SK-N-SH (cell line): ENCODE data around the gene EXOC1. TPM values are rescaled to one million over a fixed set of nuclear protein-coding genes. Genes with fewer than 3 reads are reported as not detected.

ENCODE experiments used
- CTCF ChIA-PET: fragments of 300-600, 350-600 bp; formaldehyde crosslinking; extraction: SDS; loops from one replicate; lab custom pipeline; 2021; lab: Yijun Ruan, JAX
- POLR2A ChIA-PET: fragments of 350-600 bp; sonication (Branson Sonifier 250); formaldehyde crosslinking; extraction: SDS; loops from one replicate; lab custom pipeline; 2020; ENCODE audit warnings: antibody characterized with exemption, inconsistent platforms; lab: Yijun Ruan, JAX
- DNase-seq: peaks from one replicate; pipeline ENCODE4 v3.0.0; 2012
- H2AFZ ChIP-seq: fragments of 200-600 bp; sonication (generic); 2 replicates; pipeline ENCODE4 v1.8.1; 2016; ENCODE audit warnings: antibody characterized with exemption, mild to moderate bottlenecking, low read depth
- H3F3A ChIP-seq: fragments of 200-600 bp; sonication (generic); replicated peaks from 2 replicates; pipeline ENCODE3; 2016; ENCODE audit warnings: antibody characterized with exemption, mild to moderate bottlenecking; ENCODE audit not compliant: insufficient read depth
- H3K27ac ChIP-seq, 2 experiments: fragments of 200-500 bp in 1 of 2; fragments of 200-600 bp in 1 of 2; sonication (Bioruptor generic) in 1 of 2; sonication (generic), shearing (Covaris generic) in 1 of 2; 2 replicates each; pipeline versions ENCODE4 v1.5.1 to v1.6.1; 2014 to 2016; ENCODE audit warnings: low read depth in 2 of 2, inconsistent platforms in 1 of 2, low read length in 1 of 2, mild to moderate bottlenecking in 1 of 2, mixed read lengths in 1 of 2
- H3K27me3 ChIP-seq: fragments of 200-600 bp; sonication (generic), shearing (Covaris generic); 2 replicates; pipeline ENCODE4 v1.6.1; 2016; ENCODE audit warnings: mixed run types; ENCODE audit not compliant: insufficient read depth
- H3K36me3 ChIP-seq, 2 experiments: fragments of 200-500 bp in 1 of 2; fragments of 200-600 bp in 1 of 2; sonication (Bioruptor generic) in 1 of 2; sonication (generic) in 1 of 2; replicated peaks in 1 of 2; 2 replicates each; pipeline versions ENCODE3 to v1.5.1; 2014 to 2016; ENCODE audit warnings: low read length in 1 of 2, mild to moderate bottlenecking in 1 of 2; ENCODE audit not compliant: insufficient read depth in 2 of 2, control insufficient read depth in 1 of 2
- H3K4me1 ChIP-seq, 2 experiments: fragments of 200-500 bp in 1 of 2; fragments of 200-600 bp in 1 of 2; sonication (Bioruptor generic) in 1 of 2; sonication (generic), shearing (Covaris generic) in 1 of 2; 2 replicates each; pipeline versions ENCODE4 v1.5.1 to v1.6.1; 2014 to 2016; ENCODE audit warnings: low read depth in 1 of 2, low read length in 1 of 2, mixed run types in 1 of 2; ENCODE audit not compliant: insufficient read depth in 2 of 2, control insufficient read depth in 1 of 2
- H3K4me2 ChIP-seq: fragments of 200-600 bp; sonication (generic), shearing (Covaris generic); 2 replicates; pipeline ENCODE4 v1.6.1; 2017; ENCODE audit warnings: mixed run types
- H3K4me3 ChIP-seq, 2 experiments: fragments of 200-500 bp in 1 of 2; fragments of 200-600 bp in 1 of 2; sonication (Bioruptor generic) in 1 of 2; sonication (generic), shearing (Covaris generic) in 1 of 2; 2 replicates each; pipeline versions ENCODE4 v1.5.1 to v1.8.1; 2014 to 2016; ENCODE audit warnings: low read depth in 2 of 2, inconsistent platforms in 1 of 2, low read length in 1 of 2, mild to moderate bottlenecking in 1 of 2, mixed read lengths in 1 of 2, moderate library complexity in 1 of 2
- H3K79me2 ChIP-seq: fragments of 200-600 bp; sonication (generic); 2 replicates; pipeline ENCODE4 v1.8.1; 2017; ENCODE audit warnings: mild to moderate bottlenecking; ENCODE audit not compliant: insufficient read depth
- H3K9ac ChIP-seq: fragments of 200-600 bp; sonication (generic); 2 replicates; pipeline ENCODE4 v1.6.1; 2017; ENCODE audit warnings: mixed run types
- H3K9me2 ChIP-seq: fragments of 200-600 bp; sonication (generic); 2 replicates; pipeline ENCODE4 v1.6.1; 2017; ENCODE audit warnings: mixed run types
- H3K9me3 ChIP-seq: fragments of 200-600 bp; sonication (generic); 2 replicates; pipeline ENCODE4 v1.6.1; 2017; ENCODE audit warnings: mixed run types, mild to moderate bottlenecking, moderate library complexity
- H4K20me1 ChIP-seq: fragments of 200-600 bp; sonication (generic); 2 replicates; pipeline ENCODE4 v1.6.1; 2017; ENCODE audit warnings: mild to moderate bottlenecking, mixed run types; ENCODE audit not compliant: insufficient read depth
- CHD2 ChIP-seq: fragments of 150-350 bp; IDR thresholded peaks from 2 replicates; pipeline ENCODE4 v1.6.1; 2018; ENCODE audit warnings: low read length; ENCODE audit not compliant: partially characterized antibody
- EP300 ChIP-seq, 2 experiments: IDR thresholded peaks; 2 replicates each; pipeline versions ENCODE4 v1.4.0 to v1.6.1; 2012; ENCODE audit warnings: borderline replicate concordance in 1 of 2, low read depth in 1 of 2, low read length in 1 of 2
- FOXM1 ChIP-seq: IDR thresholded peaks from 2 replicates; pipeline ENCODE4 v1.4.0; 2012; ENCODE audit warnings: low read depth, mild to moderate bottlenecking
- GATA2 ChIP-seq: sonication (generic); formaldehyde crosslinking; IDR thresholded peaks from 2 replicates; pipeline ENCODE4 v1.5.0; 2020; ENCODE audit warnings: mild to moderate bottlenecking, missing genetic modification reagents
- IRF3 ChIP-seq: fragments of 150-350 bp; IDR thresholded peaks from 2 replicates; pipeline ENCODE4 v1.6.1; 2016; ENCODE audit warnings: mild to moderate bottlenecking, low read depth, low read length
- JUND ChIP-seq: IDR thresholded peaks from 2 replicates; pipeline ENCODE4 v1.4.0; 2012
- MAX ChIP-seq: IDR thresholded peaks from 2 replicates; pipeline ENCODE4 v1.4.0; 2012; ENCODE audit warnings: low read depth
- MXI1 ChIP-seq: IDR thresholded peaks from 2 replicates; pipeline ENCODE4 v1.6.1; 2012; ENCODE audit warnings: mild to moderate bottlenecking, low read depth, low read length, improper control_type of control experiment
- NFIC ChIP-seq: IDR thresholded peaks from 2 replicates; pipeline ENCODE4 v1.4.0; 2012; ENCODE audit warnings: borderline replicate concordance
- PBX3 ChIP-seq: IDR thresholded peaks from 2 replicates; pipeline ENCODE4; 2012
- RCOR1 ChIP-seq: fragments of 150-350 bp; IDR thresholded peaks from 2 replicates; pipeline ENCODE4 v1.6.1; 2017; ENCODE audit warnings: antibody characterized with exemption, low read length
- RXRA ChIP-seq: IDR thresholded peaks from 2 replicates; pipeline ENCODE4 v1.4.0; 2012; ENCODE audit warnings: low read depth, mild to moderate bottlenecking, borderline replicate concordance
- SIN3A ChIP-seq: IDR thresholded peaks from 2 replicates; pipeline ENCODE4 v1.6.1; 2012; ENCODE audit warnings: low read depth, mild to moderate bottlenecking, low read length, moderate library complexity, borderline replicate concordance
- SMC3 ChIP-seq: IDR thresholded peaks from 2 replicates; pipeline ENCODE4 v1.6.1; 2012; ENCODE audit warnings: low read depth, low read length, improper control_type of control experiment
- TAF1 ChIP-seq: IDR thresholded peaks from 2 replicates; pipeline ENCODE4 v1.6.1; 2012; ENCODE audit warnings: low read depth, mild to moderate bottlenecking, low read length, moderate library complexity, borderline replicate concordance
- TCF12 ChIP-seq: IDR thresholded peaks from 2 replicates; pipeline ENCODE4 v1.4.0; 2012
- TEAD4 ChIP-seq: IDR thresholded peaks from 2 replicates; pipeline ENCODE4 v1.4.0; 2012; ENCODE audit warnings: mild to moderate bottlenecking, borderline replicate concordance; ENCODE audit not compliant: insufficient read depth
- YY1 ChIP-seq: IDR thresholded peaks from 2 replicates; pipeline ENCODE4 v1.4.0; 2012; ENCODE audit warnings: low read depth, mild to moderate bottlenecking
- ZBTB33 ChIP-seq: IDR thresholded peaks from 2 replicates; pipeline ENCODE4 v1.4.0; 2012; ENCODE audit warnings: low read depth, borderline replicate concordance
- WGBS: methylation state at CpG from one replicate; pipeline ENCODE4 v1.1.6; 2017; ENCODE audit warnings: low lambda C conversion rate; 5-methylcytosine and 5-hydroxymethylcytosine counted together
- polyA plus RNA-seq, 3 experiments: library from polyadenylated mRNA; depleted of rRNA; stranded (reverse); fragments of >200 nt; gene quantifications; 2 replicates each; pipeline ENCODE4 v1.2.3, GENCODE V29; 2012

EXOC1 gene
- polyA plus RNA-seq, 1 of the 3 experiments (the other 2 are of a cell fraction): 13.5 TPM

GRCh38 chr4:55931833-55932232 is 78.4 kb downstream of the EXOC1 start:
- H3K27me3 ChIP-seq: no peaks in the 10 kb centered on the region
- no peaks in the 10 kb centered on the region for H3K36me3 ChIP-seq
- no peak for DNase-seq
- CTCF ChIA-PET: interaction anchor here (0.7 to 1.2 kb wide), 3 partner anchors 16 to 208 kb away, joined by 3 to 5 read pairs (median 5); no protein-coding TSS in a partner anchor
- H3K4me3 ChIP-seq: no peak overlapping the region
- WGBS: 66% methylated on average over 3 of the region's 3 CpGs
- no peaks in the 10 kb centered on the region for H3K79me2 ChIP-seq
- H3K4me1 ChIP-seq: no peaks in the 10 kb centered on the region
- peaks cover 5% of the 10 kb centered on the region; the same call in 1 of the 2 replicates for H3K9me3 ChIP-seq
- H4K20me1 ChIP-seq: no peaks in the 10 kb centered on the region
- TF ChIP-seq MXI1 (no peak), GATA2 (CRISPR knock-in tag) (no peak), JUND (no peak), RXRA (no peak), MAX (no peak), ZBTB33 (no peak), SMC3 (no peak), TCF12 (no peak), TEAD4 (no peak), EP300 (IDR thresholded peaks at IDR 0.05; ENCODE audit: borderline replicate concordance in 1 of 2, low read depth in 1 of 2, low read length in 1 of 2) (no peak), TAF1 (no peak), CHD2 (no peak), PBX3 (no peak), SIN3A (no peak), RCOR1 (no peak), YY1 (no peak), FOXM1 (no peak), NFIC (no peak), IRF3 (no peak)
- TF ChIP-seq, all 33 proteins: peak for 0
- Histone ChIP-seq H2AFZ (no peak overlapping the region), H3F3A (no peaks in the 10 kb centered on the region), H3K9ac (no peak overlapping the region), H3K27ac (no peak overlapping the region), H3K4me2 (no peak overlapping the region), H3K9me2 (no peaks in the 10 kb centered on the region)
- POLR2A ChIA-PET: no interaction called here
